Mucosa of stomach (tissue), 1 donor: Measurements from ENCODE around the gene CSNK1D.
A peak's percentile ranks its signal among the peaks of the same experiment; 100 is the strongest.
"Not testable (repeated sequence)": the region's sequence is repeated elsewhere in the genome, so short reads cannot be mapped to it uniquely, and the experiment has no call there.

ENCODE experiments used
- H3K27me3 ChIP-seq: one replicate; pipeline ENCODE4 v1.7.0; 2013; ENCODE audit warnings: mild to moderate bottlenecking, low read length; ENCODE audit not compliant: control insufficient read depth, insufficient read depth
- H3K36me3 ChIP-seq: one replicate; pipeline ENCODE4 v1.7.0; 2013; ENCODE audit warnings: low read length; ENCODE audit not compliant: control insufficient read depth, insufficient read depth
- H3K4me1 ChIP-seq: one replicate; pipeline ENCODE4 v1.7.0; 2013; ENCODE audit warnings: mild to moderate bottlenecking, low read length; ENCODE audit not compliant: control insufficient read depth, insufficient read depth
- H3K4me3 ChIP-seq: one replicate; pipeline ENCODE4 v1.7.0; 2013; ENCODE audit warnings: low read length
- H3K9ac ChIP-seq: one replicate; pipeline ENCODE4 v1.7.0; 2013; ENCODE audit warnings: mild to moderate bottlenecking, low read length, moderate library complexity
- H3K9me3 ChIP-seq: one replicate; pipeline ENCODE4 v1.7.0; 2013; ENCODE audit warnings: mild to moderate bottlenecking, low read length, moderate library complexity; ENCODE audit not compliant: control insufficient read depth
- donor health status: Pancreatic carcinoma.

CSNK1D gene

GRCh38 chr17:82272495-82273326, 789 bp downstream of the CSNK1D start:
- Histone ChIP-seq H3K9me3 (no peaks in the 10 kb centered on the region), H3K4me1 (peaks cover 56% of the 10 kb centered on the region), H3K4me3 (no peak overlapping the region), H3K27me3 (no peaks in the 10 kb centered on the region), H3K36me3 (peaks cover 6% of the 10 kb centered on the region), H3K9ac (peak overlapping the region; percentile 87)

- H3K4me3 ChIP-seq, result no peak overlapping the region
- H3K9me3 ChIP-seq, result no peaks in the 10 kb centered on the region
- no peaks in the 10 kb centered on the region for H3K27me3 ChIP-seq
- H3K4me1 ChIP-seq, result peaks cover 67% of the 10 kb centered on the region
- H3K36me3 ChIP-seq, result peaks cover 6% of the 10 kb centered on the region
- no peak overlapping the region for H3K9ac ChIP-seq
Measured at GRCh38 chr17:82271401-82271800, 2.1 kb downstream of the CSNK1D start.

- Histone ChIP-seq H3K27me3 (no peaks in the 10 kb centered on the region), H3K4me1 (peaks cover 75% of the 10 kb centered on the region), H3K9me3 (no peaks in the 10 kb centered on the region), H3K36me3 (peaks cover 11% of the 10 kb centered on the region), H3K4me3 (no peak overlapping the region), H3K9ac (no peak overlapping the region)
Measured at GRCh38 chr17:82270651-82271050, 2.8 kb downstream of the CSNK1D start.

GRCh38 chr17:82269882-82270500, 3.5 kb downstream of the CSNK1D start:
- Histone ChIP-seq H3K4me3 (no peak overlapping the region), H3K36me3 (peaks cover 15% of the 10 kb centered on the region), H3K9me3 (no peaks in the 10 kb centered on the region), H3K9ac (peak overlapping the region; percentile 27), H3K4me1 (peaks cover 75% of the 10 kb centered on the region), H3K27me3 (no peaks in the 10 kb centered on the region)

GRCh38 chr17:82269138-82269881, 4.2 kb downstream of the CSNK1D start:
- Histone ChIP-seq H3K9ac (peak overlapping the region; percentile 27), H3K4me1 (peaks cover 69% of the 10 kb centered on the region), H3K36me3 (peaks cover 15% of the 10 kb centered on the region), H3K27me3 (no peaks in the 10 kb centered on the region), H3K9me3 (no peaks in the 10 kb centered on the region), H3K4me3 (no peak overlapping the region)

- peak overlapping the region; percentile 5 for H3K9ac ChIP-seq
- peaks cover 73% of the 10 kb centered on the region for H3K4me1 ChIP-seq
- no peak overlapping the region for H3K4me3 ChIP-seq
- no peaks in the 10 kb centered on the region for H3K9me3 ChIP-seq
- no peaks in the 10 kb centered on the region for H3K27me3 ChIP-seq
- peaks cover 19% of the 10 kb centered on the region for H3K36me3 ChIP-seq
Measured at GRCh38 chr17:82267575-82268379, 5.7 kb downstream of the CSNK1D start.

GRCh38 chr17:82266142-82266541, 7.4 kb downstream of the CSNK1D start:
- H3K4me1 ChIP-seq, result peaks cover 62% of the 10 kb centered on the region

GRCh38 chr17:82263641-82264040, 9.9 kb downstream of the CSNK1D start:
- no peaks in the 10 kb centered on the region for H3K27me3 ChIP-seq
- H3K9ac ChIP-seq, result no peak overlapping the region
- no peaks in the 10 kb centered on the region for H3K9me3 ChIP-seq
- peaks cover 41% of the 10 kb centered on the region for H3K36me3 ChIP-seq
- no peak overlapping the region for H3K4me3 ChIP-seq
- peaks cover 40% of the 10 kb centered on the region for H3K4me1 ChIP-seq

More at GRCh38 chr17:82266142-82266541, 7.4 kb downstream of the CSNK1D start:
- Histone ChIP-seq H3K27me3 (no peaks in the 10 kb centered on the region), H3K4me3 (no peak overlapping the region), H3K36me3 (peaks cover 23% of the 10 kb centered on the region), H3K9ac (peak overlapping the region; percentile 63), H3K9me3 (no peaks in the 10 kb centered on the region)

GRCh38 chr17:82262344-82262743, 11.2 kb downstream of the CSNK1D start:
- Histone ChIP-seq H3K4me1 (peaks cover 35% of the 10 kb centered on the region), H3K9me3 (no peaks in the 10 kb centered on the region), H3K4me3 (no peak overlapping the region), H3K36me3 (peaks cover 45% of the 10 kb centered on the region), H3K27me3 (no peaks in the 10 kb centered on the region), H3K9ac (no peak overlapping the region)

GRCh38 chr17:82259972-82260961, 13.2 kb downstream of the CSNK1D start:
- not testable (repeated sequence) for H3K9me3 ChIP-seq, H3K4me3 ChIP-seq, H3K27me3 ChIP-seq, H3K9ac ChIP-seq
- peaks cover 17% of the 10 kb centered on the region for H3K4me1 ChIP-seq
- peaks cover 37% of the 10 kb centered on the region for H3K36me3 ChIP-seq

- Histone ChIP-seq H3K9ac (no peak overlapping the region), H3K4me1 (peaks cover 9% of the 10 kb centered on the region), H3K27me3 (no peaks in the 10 kb centered on the region), H3K36me3 (peaks cover 32% of the 10 kb centered on the region), H3K4me3 (no peak overlapping the region), H3K9me3 (no peaks in the 10 kb centered on the region)
Measured at GRCh38 chr17:82258555-82258954, 14.9 kb downstream of the CSNK1D start.
